ENCODE measurements around the gene PSEN2.
"Not testable (repeated sequence)": the region's sequence is repeated elsewhere in the genome, so short reads cannot be mapped to it uniquely, and the experiment has no call there.

Gene PSEN2

DNA sequence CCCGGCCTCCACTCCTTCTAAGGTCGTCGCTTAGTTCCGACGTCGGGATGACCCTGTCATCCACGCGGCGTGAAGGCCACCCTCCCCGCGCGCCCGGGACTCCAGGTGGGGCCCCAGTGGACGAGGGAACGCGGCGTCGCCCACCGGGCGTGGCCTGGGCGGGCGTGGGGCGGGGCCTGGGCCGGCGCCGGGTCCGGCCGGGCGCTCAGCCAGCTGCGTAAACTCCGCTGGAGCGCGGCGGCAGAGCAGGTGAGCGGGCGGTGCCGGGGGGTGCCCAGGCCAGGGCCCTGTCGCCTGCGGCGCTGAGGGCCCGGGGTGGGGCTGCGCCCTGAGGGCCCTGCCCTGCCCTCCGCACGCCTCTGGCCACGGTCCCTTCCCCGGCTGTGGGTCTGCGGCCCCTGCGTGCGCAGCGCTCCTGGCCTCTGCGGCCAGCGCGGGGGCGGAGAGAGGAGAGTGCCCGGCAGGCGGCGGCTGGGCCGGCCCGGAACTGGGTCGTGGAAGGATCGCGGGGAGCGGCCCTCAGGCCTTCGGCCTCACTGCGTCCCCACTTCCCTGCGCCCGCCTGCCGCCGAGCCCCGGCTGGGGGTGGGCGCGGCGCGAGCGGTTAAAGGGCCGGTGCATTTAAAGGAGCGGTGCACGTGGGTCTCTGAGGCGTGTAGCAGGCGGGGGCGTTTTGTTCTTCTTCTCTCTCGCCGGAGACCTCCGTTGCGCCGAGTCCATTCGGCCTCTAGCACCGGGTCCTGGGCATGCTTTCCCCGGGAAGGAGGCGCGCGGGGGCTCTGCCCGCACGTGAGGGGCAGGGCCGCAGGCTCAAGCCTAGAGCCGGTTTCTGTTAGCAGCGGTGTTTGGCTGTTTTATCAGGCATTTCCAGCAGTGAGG, at the start of gene PSEN2:
TSS of gene PSEN2 (plus strand) at position 216 of the 879 bp plus-strand sequence. CDS start 11,292 bp downstream, outside the sequence.
- peak; percentile 69 for DNase-seq

DNA sequence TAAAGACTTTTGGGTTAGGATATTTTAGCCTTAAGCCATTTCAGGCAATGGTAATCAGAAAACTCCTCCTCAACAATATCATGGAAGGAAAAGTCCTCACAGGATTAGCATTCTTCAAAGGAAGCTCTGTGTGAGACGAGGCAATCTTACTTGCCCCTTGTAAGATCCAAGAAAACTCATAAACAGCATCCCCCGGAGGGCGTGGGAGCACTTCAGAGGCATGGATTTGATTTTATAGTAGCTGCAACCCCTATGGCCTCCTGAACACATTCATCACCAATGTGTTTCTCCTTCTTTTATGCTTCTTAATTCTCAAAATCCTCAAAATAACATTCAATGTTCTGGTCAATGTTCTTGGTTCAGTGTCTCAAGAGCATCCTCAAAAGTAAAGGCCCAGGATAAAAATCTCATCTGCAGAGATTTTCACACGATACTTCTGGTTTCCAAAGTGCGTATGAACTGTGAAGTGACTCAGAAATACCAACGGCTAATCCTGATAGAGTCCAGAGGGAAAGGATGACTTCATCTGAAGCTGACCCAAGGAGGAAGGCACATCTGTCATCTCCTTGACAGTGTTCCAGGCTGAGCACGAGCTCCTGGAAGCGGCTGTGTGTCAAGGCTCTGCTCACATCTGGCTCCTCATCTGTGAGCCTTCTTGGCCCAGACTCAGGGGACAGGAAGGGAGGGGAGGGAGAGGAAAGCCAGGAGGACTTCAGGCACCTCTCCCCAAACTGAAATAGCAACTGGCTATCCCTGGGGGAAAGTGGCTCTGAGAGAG, 49.3 kb upstream of the PSEN2 start:
- no peak for DNase-seq

DNA sequence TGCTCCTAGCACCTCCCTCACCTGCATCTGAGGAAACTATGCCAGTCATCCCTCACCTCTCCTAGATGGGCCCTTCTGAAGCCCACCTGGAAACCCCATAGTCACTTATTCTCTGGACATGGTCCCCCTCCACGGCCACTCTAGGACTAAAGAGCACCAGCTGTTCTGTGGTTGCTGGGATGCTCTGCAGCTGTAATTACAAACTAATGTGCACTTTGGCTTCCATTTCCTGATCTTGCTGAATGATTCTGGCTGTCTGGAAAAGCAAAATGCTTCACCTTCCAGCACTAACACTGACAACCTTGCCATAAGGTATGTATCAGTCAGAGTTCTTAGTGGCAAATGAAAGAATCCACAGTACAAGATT, 48.7 kb upstream of the PSEN2 start:
- no peak for DNase-seq

DNA sequence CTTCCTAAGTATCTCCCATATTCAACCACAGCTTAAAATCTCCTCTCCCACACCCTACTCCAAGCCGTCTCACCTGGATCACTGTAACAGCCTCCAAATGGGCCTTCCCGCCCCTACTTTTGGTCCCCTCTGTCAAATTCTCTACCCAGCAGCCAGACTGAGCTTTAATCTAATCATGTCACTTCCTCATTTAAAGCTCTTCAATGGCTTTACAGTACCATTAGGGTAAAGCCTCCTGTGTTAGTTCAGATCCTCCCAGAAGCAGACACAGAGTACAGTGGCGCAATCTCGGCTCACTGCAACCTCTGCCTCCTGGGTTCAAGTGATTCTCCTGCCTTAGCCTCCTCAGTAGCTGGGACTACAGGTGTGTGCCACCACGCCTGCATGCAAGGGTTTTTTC, 46.8 kb upstream of the PSEN2 start:
- DNase-seq: no peak

DNA sequence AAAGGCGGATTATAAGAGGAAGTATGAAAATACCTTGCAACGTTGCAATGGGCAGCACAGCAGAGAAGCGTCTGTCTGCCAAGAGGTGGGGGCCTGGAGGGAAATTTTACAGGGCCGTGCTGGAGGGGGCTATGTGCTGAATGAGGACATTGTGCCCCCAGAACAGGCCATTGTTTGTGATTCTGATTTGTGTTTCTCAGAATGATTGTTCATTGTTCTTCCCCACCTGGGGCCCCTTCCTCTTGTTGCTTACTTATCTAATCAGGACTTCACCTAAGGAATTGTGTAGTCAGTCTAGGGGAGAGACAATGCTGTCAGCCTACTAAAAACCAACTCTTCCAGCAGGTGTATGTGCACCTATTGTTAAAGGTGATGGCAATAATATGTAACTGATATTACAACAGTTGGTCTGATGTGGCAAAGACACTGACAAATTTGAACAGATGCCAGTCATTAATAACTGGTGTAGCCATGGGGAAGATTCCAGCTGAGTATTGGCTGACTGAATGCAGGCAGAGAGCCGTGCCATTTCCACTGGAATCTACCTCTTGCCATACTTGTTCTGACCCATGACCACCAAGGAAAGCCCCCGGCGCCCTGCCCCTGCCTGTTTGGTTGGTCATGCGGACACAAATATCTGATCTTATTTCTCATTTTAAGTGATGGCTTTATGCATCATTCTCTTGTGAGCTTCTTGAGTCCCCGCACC, 45.2 kb upstream of the PSEN2 start:
- no peak for DNase-seq

DNA sequence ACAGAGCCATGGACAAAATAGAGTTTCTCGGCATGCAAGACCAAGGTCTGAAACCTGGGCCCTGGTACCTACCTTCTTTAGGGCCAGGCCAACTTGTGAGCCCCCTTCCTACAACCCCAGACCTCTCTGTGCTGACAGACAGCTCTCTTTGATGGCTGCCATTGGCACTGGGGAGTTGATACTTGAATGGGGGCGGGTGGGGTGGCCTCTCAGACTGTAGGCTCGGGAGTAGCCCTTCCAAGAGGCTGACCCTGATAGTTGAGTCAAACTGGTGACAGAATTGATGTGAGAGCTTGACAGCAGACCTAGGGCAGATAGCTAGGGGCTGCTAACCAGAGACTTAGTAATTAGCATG, 44.7 kb upstream of the PSEN2 start:
- no peak for DNase-seq

DNA sequence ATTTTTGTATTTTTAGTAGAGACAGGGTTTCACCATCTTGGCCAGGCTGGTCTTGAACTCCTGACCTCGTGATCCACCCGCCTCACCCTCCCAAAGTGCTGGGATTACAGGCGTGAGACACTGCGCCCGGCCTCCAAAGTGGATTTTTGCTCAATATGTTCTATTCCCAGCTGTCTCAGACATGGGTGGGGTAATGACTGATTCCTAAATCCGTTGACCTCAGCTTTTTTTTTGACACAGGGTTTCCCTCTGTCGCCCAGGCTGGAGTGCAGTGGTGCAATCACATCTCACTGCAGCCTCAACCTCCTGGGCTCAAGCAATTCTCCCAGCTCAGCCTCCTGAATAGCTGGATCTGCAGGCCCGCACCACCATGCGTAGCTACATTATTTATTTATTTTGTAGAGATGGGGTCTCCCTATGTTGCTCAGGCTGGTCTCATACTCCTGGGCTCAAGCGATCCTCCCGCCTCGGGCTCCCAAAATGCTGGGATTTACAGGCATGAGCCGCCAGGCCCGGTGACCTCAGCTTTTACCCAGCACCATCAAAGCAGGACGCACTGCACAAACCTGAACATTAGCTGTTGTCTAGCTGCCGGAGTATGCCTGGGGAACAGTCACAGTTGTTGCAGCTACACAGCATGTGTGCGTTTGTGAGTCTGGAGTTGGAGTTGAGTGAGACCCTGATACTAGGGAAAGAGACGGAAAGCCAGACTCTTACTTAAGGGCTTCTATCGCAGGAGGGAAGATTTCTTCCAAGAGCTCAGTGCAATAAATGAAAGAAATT, 43.7 kb upstream of the PSEN2 start:
- DNase-seq: no peak

DNA sequence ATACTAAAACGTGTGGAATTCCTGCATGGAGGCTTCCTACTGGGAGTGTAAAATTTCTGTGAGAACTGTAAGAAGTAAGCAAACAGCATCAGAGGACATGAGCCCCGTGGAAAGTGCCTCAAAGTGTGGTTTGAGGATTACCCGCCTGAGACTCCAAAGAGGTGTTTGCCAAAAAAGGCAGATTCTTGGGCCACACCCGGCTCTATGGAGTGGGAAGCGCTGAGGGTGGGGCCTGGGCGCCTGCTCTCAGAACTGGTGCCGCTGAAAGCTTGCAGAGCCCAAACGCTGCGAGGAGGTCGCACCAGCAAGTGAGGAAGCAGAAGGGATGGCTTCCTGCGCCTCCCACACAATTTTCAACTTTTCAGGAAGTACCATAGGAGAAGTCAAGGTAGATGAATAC, 43.0 kb upstream of the PSEN2 start:
- DNase-seq: peak; percentile 44

DNA sequence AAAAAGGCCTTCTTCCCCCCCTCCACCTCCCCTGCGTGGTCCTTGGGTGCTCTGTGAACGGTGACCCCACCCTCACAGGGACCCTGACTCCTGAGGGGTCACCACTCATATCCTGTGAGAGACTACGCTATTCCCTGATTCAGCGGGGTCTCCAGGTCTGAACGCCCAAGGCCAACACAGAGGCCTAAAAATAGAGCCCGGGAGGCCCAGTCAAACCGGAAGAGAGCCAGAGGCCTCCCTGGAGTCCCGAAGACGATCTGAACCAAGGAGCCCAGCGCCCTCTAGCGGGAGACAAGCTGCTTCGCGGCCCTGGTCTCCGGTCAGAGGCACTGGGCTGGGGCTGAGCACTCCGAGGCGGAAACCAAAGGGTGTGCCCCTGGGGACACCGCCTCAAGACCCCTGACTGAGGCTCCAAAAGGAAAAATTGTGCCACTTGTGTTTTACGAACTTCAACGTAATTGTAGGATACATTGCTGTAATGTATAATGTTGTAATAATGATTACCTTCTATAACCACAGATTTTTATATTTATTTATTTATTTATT, 42.4 kb upstream of the PSEN2 start:
- peak; percentile 98 for DNase-seq

DNA sequence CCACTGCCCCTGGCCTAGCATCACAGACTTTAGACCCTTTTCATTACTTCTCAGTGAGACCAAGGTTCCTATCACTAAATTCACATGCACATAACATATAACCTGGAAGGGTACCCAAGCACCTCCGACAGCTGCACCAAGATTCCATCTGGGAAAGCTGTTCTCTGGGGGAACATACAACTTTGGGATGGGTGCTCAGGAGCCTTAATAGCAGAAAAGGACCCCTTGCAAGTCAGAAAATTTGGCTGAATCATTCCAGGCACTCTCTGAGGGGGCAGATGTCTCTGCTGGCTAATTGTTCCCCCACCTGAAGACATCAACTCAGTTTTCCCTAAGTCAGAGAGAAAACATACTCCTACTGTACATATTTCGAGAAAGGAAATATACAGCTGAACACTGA, 41.3 kb upstream of the PSEN2 start:
- DNase-seq: no peak

DNA sequence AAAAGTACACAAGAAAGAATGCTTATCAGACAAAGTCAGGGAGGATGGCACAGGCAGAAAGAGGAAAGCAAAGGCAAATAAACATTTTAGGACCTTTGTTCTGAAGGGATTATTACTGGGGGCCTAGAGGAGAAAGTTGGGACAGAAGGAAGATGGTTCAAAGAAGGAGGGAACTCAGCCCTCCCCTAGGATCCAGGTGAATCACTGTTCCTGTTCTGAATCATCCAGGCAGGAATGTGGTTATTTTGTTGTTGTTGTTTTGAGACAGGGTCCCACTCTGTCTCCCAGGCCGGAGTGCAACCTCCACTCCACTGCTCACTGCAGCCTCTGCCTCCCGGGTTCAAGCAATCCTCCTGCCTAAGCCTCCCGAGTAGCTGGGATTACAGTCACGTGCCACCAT, 38.5 kb upstream of the PSEN2 start:
- DNase-seq: no peak

DNA sequence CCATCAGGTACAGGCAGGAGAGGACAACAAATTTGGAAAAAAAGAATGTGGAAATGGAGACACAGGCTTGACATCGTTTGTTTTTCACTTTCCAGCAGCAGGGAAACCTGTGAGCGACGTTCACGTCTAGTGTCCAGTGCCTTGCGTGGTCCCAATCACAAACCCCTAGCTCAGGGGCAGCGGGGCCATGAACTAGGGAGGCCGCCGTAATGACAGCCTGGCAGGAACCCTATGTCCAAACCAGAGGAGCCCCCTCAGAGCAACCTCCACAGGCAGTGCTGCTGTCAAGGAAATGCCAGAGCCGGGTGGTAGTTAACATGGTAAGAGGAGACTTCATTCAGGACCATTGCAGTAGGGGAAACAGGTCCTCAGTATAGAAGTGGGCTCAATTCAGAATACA, 37.8 kb upstream of the PSEN2 start:
- DNase-seq: no peak

DNA sequence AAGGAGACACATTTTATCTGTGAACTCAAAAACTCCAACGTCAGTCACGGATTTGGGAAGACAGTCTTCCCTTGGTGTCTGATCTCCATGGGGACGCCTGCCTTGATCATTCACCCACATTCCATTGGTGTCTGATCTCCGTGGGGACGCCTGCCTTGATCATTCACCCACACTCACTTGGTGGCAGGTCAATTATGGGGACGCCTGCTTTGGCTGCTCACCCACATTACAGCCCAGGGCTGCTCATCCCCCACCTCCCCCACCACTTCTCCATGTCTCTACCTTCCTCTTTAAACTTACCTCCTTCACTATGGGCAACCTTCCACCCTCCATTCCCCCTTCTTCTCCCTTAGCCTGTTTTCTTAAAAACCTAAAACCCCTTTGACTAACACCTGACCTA, 36.2 kb upstream of the PSEN2 start:
- DNase-seq: not testable (repeated sequence)

DNA sequence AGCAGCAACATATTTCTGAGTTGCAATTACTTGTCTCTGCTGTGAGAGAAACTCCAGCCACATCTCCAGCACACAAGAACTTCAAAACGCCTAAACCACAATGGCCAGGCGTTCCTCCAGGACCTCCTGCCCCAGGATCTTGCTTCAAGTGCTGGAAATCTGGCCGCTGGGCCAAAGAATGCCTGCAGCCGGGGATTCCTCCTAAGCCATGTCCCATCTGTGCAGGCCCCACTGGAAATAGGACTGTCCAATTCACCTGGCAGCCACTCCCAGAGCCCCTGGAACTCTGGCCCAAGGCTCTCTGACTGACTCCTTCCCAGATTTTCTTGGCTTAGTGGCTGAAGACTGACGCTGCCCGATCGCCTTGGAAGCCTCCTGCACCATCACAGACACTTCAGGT, 35.0 kb upstream of the PSEN2 start:
- DNase-seq: not testable (repeated sequence)

DNA sequence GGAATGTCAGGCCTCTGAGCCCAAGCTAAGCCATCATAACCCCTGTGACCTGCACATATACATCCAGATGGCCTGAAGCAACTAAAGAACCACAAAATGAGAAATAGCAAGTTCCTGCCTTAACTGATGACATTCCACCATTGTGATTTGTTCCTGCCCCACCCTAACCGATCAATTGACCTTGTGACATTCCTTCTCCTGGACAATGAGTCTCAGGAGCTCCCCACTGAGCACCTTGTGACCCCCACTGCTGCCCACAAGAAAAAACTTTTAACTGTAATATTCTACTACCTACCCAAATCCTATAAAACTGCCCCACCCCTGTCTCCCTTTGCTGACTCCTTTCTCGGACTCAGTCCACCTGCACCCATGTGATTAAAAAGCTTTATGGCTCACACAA, 32.5 kb upstream of the PSEN2 start:
- not testable (repeated sequence) for DNase-seq

DNA sequence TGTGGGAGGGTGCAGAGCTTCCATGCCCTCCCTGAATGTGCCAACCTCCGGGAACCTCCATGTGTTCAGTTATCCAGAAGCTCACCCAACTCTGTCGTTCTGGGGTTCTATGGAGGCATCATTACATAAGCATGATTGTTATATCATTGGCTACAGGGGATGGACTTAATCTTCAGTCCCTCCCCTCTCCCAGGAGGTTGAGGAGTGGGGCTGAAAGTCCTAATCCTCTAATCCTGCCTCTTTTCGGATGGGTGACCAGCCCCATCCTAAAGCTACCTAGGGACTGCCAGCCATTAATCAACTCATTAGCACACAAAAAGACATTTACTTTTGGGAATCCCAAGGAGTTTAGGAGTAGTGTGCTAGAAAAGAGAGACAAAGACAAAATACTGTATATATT, 32.0 kb upstream of the PSEN2 start:
- no peak for DNase-seq

DNA sequence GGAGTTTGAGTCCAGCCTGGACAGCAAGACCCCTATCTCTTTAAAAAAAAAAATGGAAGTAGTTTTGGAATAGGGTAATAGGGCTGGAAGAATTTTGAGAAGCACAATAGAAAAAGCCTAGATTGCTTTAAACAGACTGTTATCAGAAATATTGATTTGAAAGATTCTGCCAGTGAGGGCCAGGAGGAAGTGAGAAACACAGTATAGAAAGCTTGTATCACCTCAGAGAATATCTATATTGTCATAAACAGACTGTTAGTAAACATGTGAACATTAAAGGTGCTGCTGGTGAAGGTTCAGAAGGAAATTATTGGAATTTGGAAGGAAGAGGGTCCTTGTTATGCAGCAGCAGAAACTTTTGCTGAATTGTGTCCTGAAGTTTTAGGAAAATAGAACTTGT, 24.8 kb upstream of the PSEN2 start:
- DNase-seq: no peak

DNA sequence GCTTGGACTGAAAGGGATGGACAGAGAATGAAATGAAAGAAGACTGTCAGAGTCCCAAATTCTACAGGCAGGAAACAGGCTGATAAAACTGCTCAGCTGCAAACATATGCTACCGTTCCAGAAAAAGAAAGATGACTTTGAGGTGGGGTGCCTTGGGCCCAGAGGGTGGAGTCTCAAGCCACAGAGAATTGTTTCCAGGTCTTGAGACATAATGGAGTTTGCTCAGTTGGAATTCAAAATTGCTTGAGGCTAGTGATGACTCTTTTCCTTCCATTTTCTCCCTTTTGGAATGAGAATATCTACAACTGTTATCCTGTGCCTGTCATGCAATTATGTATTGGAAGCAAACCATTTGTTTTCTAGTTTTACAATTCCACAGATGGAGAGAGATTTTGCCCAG, 23.6 kb upstream of the PSEN2 start:
- DNase-seq: no peak

DNA sequence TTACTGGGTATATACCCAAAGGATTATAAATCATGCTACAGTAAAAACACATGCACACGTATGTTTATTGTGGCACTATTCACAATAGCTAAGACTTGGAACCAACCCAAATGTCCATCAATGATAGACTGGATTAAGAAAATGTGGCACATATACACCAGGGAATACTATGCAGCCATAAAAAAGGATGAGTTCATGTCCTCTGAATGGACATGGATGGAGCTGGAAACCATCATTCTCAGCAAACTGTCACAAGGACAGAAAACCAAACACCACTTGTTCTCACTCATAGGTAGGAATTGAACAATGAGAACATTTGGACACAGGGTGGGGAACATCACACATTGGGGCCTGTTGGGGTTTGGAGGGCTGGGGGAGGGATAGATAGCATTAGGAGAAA, 15.9 kb upstream of the PSEN2 start:
- not testable (repeated sequence) for DNase-seq

DNA sequence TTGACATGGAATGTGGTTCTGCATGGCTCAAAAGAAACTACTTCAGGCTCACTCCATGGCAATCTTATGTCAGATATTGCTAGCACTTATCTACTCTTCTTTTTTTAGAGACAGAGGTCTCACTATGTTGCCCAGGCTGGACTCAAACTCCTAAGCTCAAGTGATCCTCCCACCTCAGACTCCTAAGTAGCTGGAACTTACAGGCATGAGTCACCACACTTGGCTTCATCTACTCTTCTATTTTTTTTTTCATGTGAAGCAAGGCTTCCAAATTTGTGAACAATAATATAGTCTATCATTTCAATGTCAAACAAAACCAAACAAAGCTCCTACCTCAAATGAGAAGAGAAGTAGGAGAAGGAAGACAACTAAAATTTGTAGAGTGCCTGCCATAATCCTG, 7.5 kb upstream of the PSEN2 start:
- DNase-seq: no peak

DNA sequence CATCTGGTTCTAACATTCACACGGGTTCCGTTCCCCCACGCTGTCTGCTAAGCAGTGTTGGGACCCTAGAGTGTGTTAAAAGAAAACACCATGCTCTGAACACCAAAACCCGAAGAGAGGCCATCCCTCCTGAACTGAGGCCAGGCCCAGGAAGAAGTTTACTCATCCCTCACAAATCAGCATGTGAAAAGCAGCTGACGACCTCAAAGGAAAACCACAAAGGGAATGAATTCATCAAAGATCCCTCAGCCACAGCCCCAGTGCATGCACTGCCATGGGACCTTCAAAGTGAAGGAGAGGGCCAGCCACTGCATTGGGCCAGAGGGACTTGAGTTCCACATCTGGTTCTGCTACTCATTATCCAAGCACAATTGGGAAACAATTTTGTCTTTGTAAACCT, 7.0 kb upstream of the PSEN2 start:
- DNase-seq: no peak

DNA sequence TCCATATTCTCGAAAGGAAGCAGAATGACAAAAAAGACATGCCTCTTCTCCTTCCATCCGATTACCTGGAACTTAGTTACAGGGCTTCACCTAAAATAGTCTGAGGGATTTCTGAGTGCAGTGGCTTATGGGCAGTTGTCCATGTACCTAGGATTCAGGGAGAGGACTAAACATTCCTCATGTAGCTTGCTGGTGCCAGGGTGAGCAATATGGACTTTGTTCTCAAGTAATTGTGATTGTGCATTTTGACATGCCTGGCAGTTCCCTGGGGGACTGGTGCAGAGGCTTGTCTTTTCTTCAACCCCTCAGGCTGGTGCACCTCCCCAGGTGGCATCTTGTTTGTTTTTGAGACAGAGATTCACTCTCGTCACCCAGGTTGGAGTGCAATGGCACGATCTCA, 6.1 kb upstream of the PSEN2 start:
- DNase-seq: no peak

DNA sequence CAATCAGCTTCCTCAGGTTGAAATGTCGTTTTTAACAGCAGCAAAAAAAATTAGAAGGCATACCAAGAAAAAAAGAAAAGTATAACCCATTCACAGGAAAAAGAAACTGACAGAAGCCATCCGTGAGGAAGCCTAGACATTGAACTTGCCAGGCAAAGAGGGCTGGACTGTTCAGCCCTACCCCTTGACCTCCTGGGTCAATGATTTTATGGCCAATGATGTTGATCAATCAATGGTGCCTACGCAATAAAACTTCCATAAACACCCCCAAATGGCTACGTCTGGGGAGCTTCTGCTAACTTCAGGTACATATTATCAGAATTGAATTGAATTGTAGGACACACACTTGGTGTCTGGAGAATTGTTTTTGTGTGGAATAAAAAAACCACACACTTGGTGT, 4.8 kb upstream of the PSEN2 start:
- DNase-seq: no peak

Data from activated CD4-positive, alpha-beta T cell treated with anti-CD3 and anti-CD28 coated beads for 48 hours (primary cell).